Prostate gland (tissue), 2 donors: ENCODE results near the gene THRSP. TPM values are rescaled to one million over a fixed set of nuclear protein-coding genes. Genes with fewer than 3 reads are reported as not detected.
A peak's percentile ranks its signal among the peaks of the same experiment; 100 is the strongest.

Source experiments
- DNase-seq: peaks from one replicate; pipeline ENCODE4 v3.0.0-alpha.2; 2019; ENCODE audit warnings: low spot score
- H3K27ac ChIP-seq, 2 donors: fragments of 200-600 bp; sonication (generic); 2 replicates each; pipeline ENCODE4 v1.5.1; 2017 to 2019
- H3K27me3 ChIP-seq: fragments of 200-600 bp; sonication (generic); replicated peaks from 2 replicates; pipeline ENCODE4 v1.5.1; 2019; ENCODE audit not compliant: insufficient read depth
- H3K36me3 ChIP-seq, 2 donors: fragments of 200-600 bp; sonication (generic); 1 replicate in 1 of 2; 2 replicates in 1 of 2; pipeline versions ENCODE4 v1.5.1 to v1.8.1; 2017 to 2019
- H3K4me1 ChIP-seq: fragments of 200-600 bp; sonication (generic); replicated peaks from 2 replicates; pipeline ENCODE4 v1.5.1; 2019
- H3K4me3 ChIP-seq, 2 donors: fragments of 200-600 bp; sonication (generic); 2 replicates each; pipeline ENCODE4 v1.5.1; 2017 to 2019
- H3K9me3 ChIP-seq: fragments of 200-600 bp; sonication (generic); 2 replicates; pipeline ENCODE4 v1.5.1; 2017
- CTCF ChIP-seq, 4 experiments: fragments of 200-600 bp in 2 of 4; fragments of 450-650 bp in 2 of 4; sonication (generic) in 2 of 4; IDR thresholded peaks; 1 replicate in 3 of 4; 2 replicates in 1 of 4; pipeline ENCODE4 v1.5.1; 2016 to 2019; ENCODE audit warnings: antibody characterized with exemption in 4 of 4, mild to moderate bottlenecking in 2 of 4, moderate library complexity in 2 of 4
- POLR2A ChIP-seq: fragments of 450-650 bp; IDR thresholded peaks from one replicate; pipeline ENCODE4 v1.6.1; 2016; ENCODE audit warnings: antibody characterized with exemption, mild to moderate bottlenecking
- POLR2AphosphoS5 ChIP-seq: sonication (generic); formaldehyde crosslinking; IDR thresholded peaks from one replicate; pipeline ENCODE4 v1.6.1; 2017; ENCODE audit warnings: antibody characterized with exemption
- WGBS: methylation state at CpG from one replicate; pipeline ENCODE4 v1.1.5; 2018; 5-methylcytosine and 5-hydroxymethylcytosine counted together
- intact Hi-C: fragments of 100-400 bp; cut with DNase I; formaldehyde crosslinking; loops from one replicate; pipeline ENCODE4 v1.14.2; 2022
- total RNA-seq, 2 donors: library from RNA; depleted of rRNA; stranded (reverse); fragments of >200 nt; gene quantifications; one replicate each; pipeline ENCODE4 v1.1.0, GENCODE V29; 2016

THRSP gene
- total RNA-seq, 2 donors from 2014 or later = not detected

- intact Hi-C loops = no loop called here
- H3K9me3 ChIP-seq = no peaks in the 10 kb centered on the region
- no peak overlapping the region for H3K4me3 ChIP-seq
- no peaks in the 10 kb centered on the region for H3K4me1 ChIP-seq
- peak overlapping the region in 1 of 2 donors; percentile 59 for H3K27ac ChIP-seq
- no peaks in the 10 kb centered on the region for H3K27me3 ChIP-seq
- peaks cover 0 to 3% of the 10 kb centered on the region in 2 donors for H3K36me3 ChIP-seq
- TF ChIP-seq POLR2A (no peak), POLR2AphosphoS5 (no peak), CTCF (IDR thresholded peaks at IDR 0.05) (no peak)
- DNase-seq = no peak
- 63% methylated on average over 2 of the region's 2 CpGs for WGBS
Observed at GRCh38 chr11:78100676-78101472, 37.2 kb downstream of the THRSP start.

GRCh38 chr11:78109081-78110015, 45.7 kb downstream of the THRSP start:
- no peak for TF ChIP-seq POLR2AphosphoS5
- no peak for TF ChIP-seq POLR2A
- intact Hi-C loops = no loop called here

DNA sequence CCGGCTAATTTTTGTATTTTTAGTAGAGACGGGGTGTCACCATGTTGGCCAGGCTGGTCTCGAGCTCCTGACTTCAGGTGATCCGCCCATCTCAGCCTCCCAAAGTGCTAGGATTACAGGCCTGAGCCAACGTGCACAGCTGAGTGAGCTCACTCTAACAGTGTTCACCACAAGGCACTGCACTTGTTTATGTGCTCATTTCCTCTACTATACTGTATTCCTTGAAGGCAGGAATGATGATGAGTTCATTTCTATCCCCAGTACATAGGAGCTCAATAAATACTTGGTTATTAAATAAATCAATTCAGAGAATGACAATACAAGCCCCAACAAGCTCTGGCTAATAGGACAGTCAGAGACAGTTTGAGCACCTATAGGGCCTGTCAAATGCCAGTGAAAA, 46.7 kb downstream of the THRSP start:
- Histone ChIP-seq H3K36me3 (no peaks in the 10 kb centered on the region), H3K27ac (no peak overlapping the region), H3K27me3 (no peaks in the 10 kb centered on the region), H3K9me3 (no peaks in the 10 kb centered on the region), H3K4me1 (no peaks in the 10 kb centered on the region), H3K4me3 (no peak overlapping the region)
- no peak for DNase-seq
- no peak for TF ChIP-seq CTCF (IDR thresholded peaks at IDR 0.05)
- TF ChIP-seq POLR2A = no peak
- no peak for TF ChIP-seq POLR2AphosphoS5
- intact Hi-C loops = no loop called here
- 86% methylated on average over 5 of the region's 5 CpGs for WGBS

More at GRCh38 chr11:78109081-78110015, 45.7 kb downstream of the THRSP start:
- DNase-seq = no peak
- Histone ChIP-seq H3K4me1 (no peaks in the 10 kb centered on the region), H3K4me3 (no peak overlapping the region), H3K9me3 (no peaks in the 10 kb centered on the region), H3K27me3 (no peaks in the 10 kb centered on the region), H3K27ac (no peak overlapping the region), H3K36me3 (peaks cover 0 to under 1% of the 10 kb centered on the region in 2 donors)
- 85% methylated on average over 3 of the region's 3 CpGs for WGBS

DNA sequence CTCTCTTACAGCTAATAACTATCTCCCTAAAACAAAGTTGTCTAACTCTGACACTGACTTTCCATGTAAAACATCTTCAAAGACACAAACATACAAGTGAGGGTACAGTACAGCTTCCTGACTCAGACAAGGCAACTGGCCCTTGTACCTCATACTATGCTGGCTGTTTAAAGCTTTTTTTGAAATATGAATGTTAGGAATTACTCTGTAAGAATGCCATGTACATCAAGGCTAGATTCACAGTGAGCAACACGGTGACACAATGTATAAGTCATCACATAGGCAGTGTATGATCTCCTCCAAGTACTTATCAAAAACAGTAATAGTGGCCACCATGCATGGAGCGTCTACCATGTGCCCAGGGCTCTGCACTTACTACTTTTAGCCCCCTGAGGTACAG, 47.2 kb downstream of the THRSP start:
- no peak for DNase-seq
- 92% methylated on average over 2 of the region's 2 CpGs for WGBS
- Histone ChIP-seq H3K4me1 (no peaks in the 10 kb centered on the region), H3K4me3 (no peak overlapping the region), H3K27me3 (no peaks in the 10 kb centered on the region), H3K27ac (no peak overlapping the region), H3K9me3 (no peaks in the 10 kb centered on the region), H3K36me3 (no peaks in the 10 kb centered on the region)
- TF ChIP-seq POLR2AphosphoS5 = no peak
- TF ChIP-seq CTCF (IDR thresholded peaks at IDR 0.05) = no peak
- intact Hi-C loops = no loop called here

DNA sequence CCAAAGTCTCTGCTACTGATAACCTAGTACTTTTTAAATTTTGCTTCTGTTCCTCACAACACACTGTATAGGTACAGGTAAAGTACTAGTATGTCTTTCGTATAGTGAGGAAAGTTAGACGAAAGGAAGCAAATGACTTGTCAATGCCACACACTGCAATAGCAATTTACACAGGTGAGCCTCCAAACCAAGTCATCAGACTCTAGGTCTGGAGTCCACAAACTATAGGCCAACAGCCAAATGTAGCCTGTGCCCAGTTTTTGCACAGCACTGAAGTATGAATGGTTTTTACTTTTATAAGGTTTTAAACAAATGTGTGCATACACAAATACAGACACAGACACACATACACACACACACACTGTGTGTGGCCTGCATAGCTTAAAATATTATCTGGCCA, 47.6 kb downstream of the THRSP start:
- H3K27ac ChIP-seq = no peak overlapping the region
- DNase-seq = no peak
- H3K36me3 ChIP-seq = no peaks in the 10 kb centered on the region
- H3K4me3 ChIP-seq = no peak overlapping the region
- intact Hi-C loops = no loop called here
- no peaks in the 10 kb centered on the region for H3K4me1 ChIP-seq
- no peaks in the 10 kb centered on the region for H3K9me3 ChIP-seq
- WGBS = 98% methylated on average over 2 of the region's 2 CpGs
- no peaks in the 10 kb centered on the region for H3K27me3 ChIP-seq
- no peak for TF ChIP-seq POLR2AphosphoS5
